ENCODE measurements around the gene PCDHGA1.
A peak's percentile ranks its signal among the peaks of the same experiment; 100 is the strongest.
"Not testable (repeated sequence)": the region's sequence is repeated elsewhere in the genome, so short reads cannot be mapped to it uniquely, and the experiment has no call there.

PCDHGA1 gene

DNA sequence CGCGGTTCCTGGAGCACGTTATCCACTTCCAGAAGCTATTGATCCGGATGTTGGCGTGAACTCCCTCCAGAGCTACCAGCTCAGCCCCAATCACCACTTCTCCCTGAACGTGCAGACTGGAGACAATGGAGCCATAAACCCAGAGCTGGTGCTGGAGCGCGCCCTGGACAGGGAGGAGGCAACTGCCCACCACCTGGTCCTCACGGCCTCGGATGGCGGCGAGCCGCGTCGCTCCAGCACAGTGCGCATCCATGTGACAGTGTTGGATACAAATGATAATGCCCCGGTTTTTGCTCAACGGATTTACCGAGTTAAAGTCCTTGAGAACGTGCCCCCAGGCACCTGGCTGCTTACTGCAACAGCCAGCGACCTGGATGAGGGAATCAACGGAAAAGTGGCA, 73.1 kb downstream of the PCDHGA1 start:
- Histone ChIP-seq H3K36me3 (no peaks in the 10 kb centered on the region), H3K4me3 (ENCODE audit: low read depth, low read length) (no peak overlapping the region), H3K9me3 (ENCODE audit: severe bottlenecking) (peaks cover 4% of the 10 kb centered on the region), H3K27me3 (ENCODE audit: insufficient read depth, low read depth, severe bottlenecking) (no peaks in the 10 kb centered on the region), H3K27ac (no peak overlapping the region)
- TF ChIP-seq, protein P1, sequence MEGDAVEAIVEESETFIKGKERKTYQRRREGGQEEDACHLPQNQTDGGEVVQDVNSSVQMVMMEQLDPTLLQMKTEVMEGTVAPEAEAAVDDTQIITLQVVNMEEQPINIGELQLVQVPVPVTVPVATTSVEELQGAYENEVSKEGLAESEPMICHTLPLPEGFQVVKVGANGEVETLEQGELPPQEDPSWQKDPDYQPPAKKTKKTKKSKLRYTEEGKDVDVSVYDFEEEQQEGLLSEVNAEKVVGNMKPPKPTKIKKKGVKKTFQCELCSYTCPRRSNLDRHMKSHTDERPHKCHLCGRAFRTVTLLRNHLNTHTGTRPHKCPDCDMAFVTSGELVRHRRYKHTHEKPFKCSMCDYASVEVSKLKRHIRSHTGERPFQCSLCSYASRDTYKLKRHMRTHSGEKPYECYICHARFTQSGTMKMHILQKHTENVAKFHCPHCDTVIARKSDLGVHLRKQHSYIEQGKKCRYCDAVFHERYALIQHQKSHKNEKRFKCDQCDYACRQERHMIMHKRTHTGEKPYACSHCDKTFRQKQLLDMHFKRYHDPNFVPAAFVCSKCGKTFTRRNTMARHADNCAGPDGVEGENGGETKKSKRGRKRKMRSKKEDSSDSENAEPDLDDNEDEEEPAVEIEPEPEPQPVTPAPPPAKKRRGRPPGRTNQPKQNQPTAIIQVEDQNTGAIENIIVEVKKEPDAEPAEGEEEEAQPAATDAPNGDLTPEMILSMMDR (IDR thresholded peaks at IDR 0.05; ENCODE audit: low read depth, low read length), result no peak
- no peak for DNase-seq

DNA sequence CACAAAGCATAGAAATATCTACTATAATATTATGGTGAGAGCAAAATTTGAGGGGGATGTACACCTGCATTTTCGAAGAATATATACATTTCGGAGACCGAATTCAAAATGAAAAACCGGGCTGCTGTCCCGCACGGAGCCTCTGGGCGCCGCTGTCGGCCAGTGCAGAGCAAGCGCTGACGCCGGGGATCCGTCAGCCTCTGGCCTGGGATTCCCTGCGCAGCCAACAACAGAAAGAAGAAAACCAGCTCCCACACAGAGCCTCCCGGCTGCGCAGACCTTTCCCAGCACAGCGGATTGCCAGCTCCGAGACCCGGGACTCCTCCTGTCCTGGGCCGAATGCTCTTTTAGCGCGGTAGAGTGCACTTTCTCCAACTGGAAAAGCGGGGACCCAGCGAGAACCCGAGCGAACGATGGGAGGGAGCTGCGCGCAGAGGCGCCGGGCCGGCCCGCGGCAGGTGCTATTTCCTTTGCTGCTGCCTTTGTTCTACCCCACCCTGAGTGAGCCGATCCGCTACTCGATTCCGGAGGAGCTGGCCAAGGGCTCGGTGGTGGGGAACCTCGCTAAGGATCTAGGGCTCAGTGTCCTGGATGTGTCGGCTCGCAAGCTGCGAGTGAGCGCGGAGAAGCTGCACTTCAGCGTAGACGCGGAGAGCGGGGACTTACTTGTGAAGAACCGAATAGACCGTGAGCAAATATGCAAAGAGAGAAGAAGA, 77.6 kb downstream of the PCDHGA1 start, which contains the start of gene PCDHGB6:
Gene PCDHGB6, plus strand, starts transcription at position 232 of the 716 bp plus-strand sequence. Its CDS starts 182 bp downstream, at position 414.
- DNase-seq; H3K4me3 ChIP-seq (ENCODE audit: low read depth, low read length); H3K36me3 ChIP-seq; H3K9me3 ChIP-seq (ENCODE audit: severe bottlenecking); H3K27me3 ChIP-seq (ENCODE audit: insufficient read depth, low read depth, severe bottlenecking); H3K27ac ChIP-seq: not testable (repeated sequence)
- TF ChIP-seq, protein P1 (IDR thresholded peaks at IDR 0.05; ENCODE audit: low read depth, low read length), result 0 out of 2 replicates have a peak, but pooled peaks have one; percentile 31

DNA sequence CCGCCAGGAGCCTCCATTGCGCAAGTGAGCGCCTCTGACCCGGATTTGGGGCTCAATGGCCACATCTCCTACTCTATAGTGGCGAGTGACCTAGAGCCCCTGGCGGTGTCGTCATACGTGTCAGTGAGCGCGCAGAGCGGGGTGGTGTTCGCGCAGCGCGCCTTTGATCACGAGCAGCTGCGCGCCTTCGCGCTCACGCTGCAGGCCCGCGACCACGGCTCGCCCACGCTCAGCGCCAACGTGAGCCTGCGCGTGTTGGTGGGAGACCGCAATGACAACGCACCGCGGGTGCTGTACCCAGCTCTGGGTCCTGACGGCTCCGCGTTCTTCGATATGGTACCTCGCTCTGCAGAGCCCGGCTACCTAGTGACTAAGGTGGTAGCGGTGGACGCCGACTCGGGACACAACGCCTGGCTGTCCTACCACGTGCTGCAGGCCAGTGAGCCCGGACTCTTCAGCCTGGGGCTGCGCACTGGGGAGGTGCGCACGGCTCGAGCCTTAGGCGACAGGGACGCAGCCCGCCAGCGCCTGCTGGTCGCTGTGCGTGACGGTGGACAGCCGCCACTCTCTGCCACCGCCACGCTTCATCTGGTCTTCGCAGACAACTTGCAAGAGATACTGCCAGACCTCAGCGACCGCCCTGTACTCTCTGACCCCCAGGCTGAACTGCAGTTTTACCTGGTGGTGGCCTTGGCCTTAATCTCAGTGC, 79.4 kb downstream of the PCDHGA1 start:
- H3K27ac ChIP-seq, result no peak overlapping the region
- H3K9me3 ChIP-seq (ENCODE audit: severe bottlenecking), result peaks cover 3% of the 10 kb centered on the region
- H3K36me3 ChIP-seq, result no peaks in the 10 kb centered on the region
- DNase-seq, result no peak
- no peak overlapping the region for H3K4me3 ChIP-seq (ENCODE audit: low read depth, low read length)
- TF ChIP-seq, protein P1 (IDR thresholded peaks at IDR 0.05; ENCODE audit: low read depth, low read length), result no peak
- H3K27me3 ChIP-seq (ENCODE audit: insufficient read depth, low read depth, severe bottlenecking), result no peaks in the 10 kb centered on the region

DNA sequence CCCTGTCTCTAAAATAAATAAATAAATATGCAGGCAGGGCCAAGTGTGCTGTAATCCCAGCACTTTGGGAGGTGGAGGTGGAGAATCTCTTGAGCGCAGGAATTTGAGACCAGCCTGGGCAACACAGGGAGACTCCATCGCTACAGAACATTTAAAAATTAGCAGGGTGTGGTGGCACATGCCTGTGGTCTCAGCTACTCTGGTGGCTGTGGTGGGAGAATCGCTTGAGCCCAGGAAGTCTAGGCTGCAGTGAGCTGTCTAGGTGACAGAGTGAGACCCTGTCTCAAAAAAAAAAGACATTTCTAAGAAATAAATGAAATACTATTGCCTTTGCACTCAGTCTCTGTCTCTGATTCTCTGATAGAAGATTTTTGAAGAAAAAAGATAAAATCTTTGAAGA, 81.3 kb downstream of the PCDHGA1 start:
- no peak overlapping the region for H3K27ac ChIP-seq
- no peaks in the 10 kb centered on the region for H3K36me3 ChIP-seq
- no peaks in the 10 kb centered on the region for H3K27me3 ChIP-seq (ENCODE audit: insufficient read depth, low read depth, severe bottlenecking)
- DNase-seq, result no peak
- TF ChIP-seq, protein P1 (IDR thresholded peaks at IDR 0.05; ENCODE audit: low read depth, low read length), result no peak
- peaks cover 3% of the 10 kb centered on the region for H3K9me3 ChIP-seq (ENCODE audit: severe bottlenecking)
- no peak overlapping the region for H3K4me3 ChIP-seq (ENCODE audit: low read depth, low read length)

DNA sequence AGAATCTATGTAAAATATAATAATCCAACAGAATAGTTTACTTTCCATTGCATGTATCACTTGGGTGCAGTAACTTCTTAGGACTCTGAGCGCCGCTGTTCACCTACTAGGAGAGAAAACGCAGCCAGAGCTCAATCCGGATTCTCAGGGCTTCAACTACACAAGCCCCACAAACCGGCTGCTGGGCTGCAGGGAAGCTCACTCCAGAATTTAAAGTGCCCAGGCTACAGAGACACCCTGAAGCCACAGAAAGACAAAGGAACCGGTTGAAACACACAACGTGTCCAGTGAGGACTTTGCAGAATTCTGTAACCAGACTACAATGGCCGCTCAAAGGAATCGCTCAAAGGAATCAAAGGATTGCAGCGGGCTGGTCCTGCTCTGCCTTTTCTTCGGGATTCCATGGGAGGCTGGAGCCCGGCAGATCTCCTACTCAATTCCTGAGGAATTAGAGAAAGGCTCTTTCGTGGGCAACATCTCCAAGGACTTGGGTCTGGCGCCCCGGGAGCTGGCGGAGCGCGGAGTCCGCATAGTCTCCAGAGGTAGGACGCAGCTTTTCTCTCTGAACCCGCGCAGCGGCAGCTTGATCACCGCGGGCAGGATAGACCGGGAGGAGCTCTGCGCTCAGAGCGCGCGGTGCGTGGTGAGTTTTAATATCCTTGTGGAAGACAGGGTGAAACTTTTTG, 82.7 kb downstream of the PCDHGA1 start, which contains the start of gene PCDHGA10:
Gene PCDHGA10, plus strand, starts transcription at position 134 of the 686 bp plus-strand sequence. Its CDS starts 189 bp downstream, at position 323.
- no peaks in the 10 kb centered on the region for H3K27me3 ChIP-seq (ENCODE audit: insufficient read depth, low read depth, severe bottlenecking)
- H3K4me3 ChIP-seq (ENCODE audit: low read depth, low read length), result no peak within 1 kb of the TSS
- peaks cover 3% of the 10 kb centered on the region for H3K9me3 ChIP-seq (ENCODE audit: severe bottlenecking)
- H3K36me3 ChIP-seq, result no peaks in the 10 kb centered on the region
- TF ChIP-seq, protein P1 (IDR thresholded peaks at IDR 0.05; ENCODE audit: low read depth, low read length), result peak; percentile 58
- DNase-seq, result peak; percentile 58
- no peak within 1 kb of the TSS for H3K27ac ChIP-seq

Data from WERI-Rb-1 (cell line).